ENCODE data around the gene CSMD2.

The CSMD2 gene

GRCh38 chr1:33465316-33465715 lies 699.7 kb downstream of the CSMD2 start:
- H2AFZ ChIP-seq (ENCODE audit: low read depth, low read length), result no peak overlapping the region
- H3K4me3 ChIP-seq (ENCODE audit: low read length), result no peak overlapping the region
- no peaks in the 10 kb centered on the region for H3K36me3 ChIP-seq (ENCODE audit: insufficient read depth, low read length)
- H3K27me3 ChIP-seq (ENCODE audit: insufficient read depth, low read length), result no peaks in the 10 kb centered on the region
- H3K4me1 ChIP-seq (ENCODE audit: insufficient read depth, low read length), result peaks cover 7% of the 10 kb centered on the region
- H3K9me3 ChIP-seq (ENCODE audit: low read length), result peaks cover 3% of the 10 kb centered on the region

GRCh38 chr1:33464552-33464951 lies 700.5 kb downstream of the CSMD2 start:
- H3K4me1 ChIP-seq (ENCODE audit: insufficient read depth, low read length), result peaks cover 4% of the 10 kb centered on the region
- no peaks in the 10 kb centered on the region for H3K27me3 ChIP-seq (ENCODE audit: insufficient read depth, low read length)
- H3K36me3 ChIP-seq (ENCODE audit: insufficient read depth, low read length), result no peaks in the 10 kb centered on the region
- no peak overlapping the region for H3K4me3 ChIP-seq (ENCODE audit: low read length)
- H3K9me3 ChIP-seq (ENCODE audit: low read length), result peaks cover 3% of the 10 kb centered on the region
- H2AFZ ChIP-seq (ENCODE audit: low read depth, low read length), result no peak overlapping the region
